Loucy (cell line): ENCODE data around the gene PROM2.

Experiments used
- H2AFZ ChIP-seq: fragments of 200-600 bp; sonication (generic); 2 replicates; pipeline ENCODE4 v1.6.0; 2016; ENCODE audit warnings: antibody characterized with exemption, mild to moderate bottlenecking, low read length, moderate library complexity
- H3F3A ChIP-seq: fragments of 200-600 bp; 2 replicates; pipeline ENCODE4 v1.6.0; 2016; ENCODE audit warnings: antibody characterized with exemption, low read depth, mild to moderate bottlenecking
- H3K27me3 ChIP-seq: fragments of 200-600 bp; sonication (generic); 2 replicates; pipeline ENCODE4 v1.6.1; 2014; ENCODE audit warnings: low read length, mild to moderate bottlenecking; ENCODE audit not compliant: insufficient read depth, poor library complexity, severe bottlenecking
- H3K36me3 ChIP-seq: fragments of 200-600 bp; sonication (generic); 2 replicates; pipeline ENCODE4 v1.6.1; 2016; ENCODE audit warnings: low read length; ENCODE audit not compliant: insufficient read depth
- H3K4me1 ChIP-seq: fragments of 200-600 bp; sonication (generic); 2 replicates; pipeline ENCODE4 v1.5.1; 2014; ENCODE audit warnings: low read length, mild to moderate bottlenecking; ENCODE audit not compliant: insufficient read depth, poor library complexity, severe bottlenecking
- H3K4me2 ChIP-seq: fragments of 200-600 bp; sonication (generic); 2 replicates; pipeline ENCODE4 v1.6.0; 2014; ENCODE audit warnings: antibody characterized with exemption, low read length, low read depth, mild to moderate bottlenecking; ENCODE audit not compliant: poor library complexity, severe bottlenecking
- H3K4me3 ChIP-seq: fragments of 200-600 bp; sonication (generic); 2 replicates; pipeline ENCODE4 v1.5.1; 2014; ENCODE audit warnings: low read length, mild to moderate bottlenecking, mixed read lengths; ENCODE audit not compliant: poor library complexity, severe bottlenecking
- H3K79me2 ChIP-seq: fragments of 200-600 bp; sonication (generic); 2 replicates; pipeline ENCODE4 v1.6.1; 2014; ENCODE audit warnings: low read length; ENCODE audit not compliant: insufficient read depth
- H3K9ac ChIP-seq: fragments of 200-600 bp; sonication (generic); 2 replicates; pipeline ENCODE4 v1.6.0; 2014; ENCODE audit warnings: mild to moderate bottlenecking, low read depth, low read length, moderate library complexity; ENCODE audit not compliant: poor library complexity, severe bottlenecking
- H3K9me2 ChIP-seq: fragments of 200-600 bp; sonication (generic); replicated peaks from 2 replicates; pipeline ENCODE4 v1.6.1; 2016; ENCODE audit warnings: low read depth, low read length, mixed read lengths
- H3K9me3 ChIP-seq: fragments of 200-600 bp; sonication (generic); 2 replicates; pipeline ENCODE4 v1.6.1; 2014; ENCODE audit warnings: mild to moderate bottlenecking, antibody characterized with exemption, low read length, low read depth; ENCODE audit not compliant: insufficient read depth
- H4K20me1 ChIP-seq: fragments of 200-600 bp; sonication (generic); 2 replicates; pipeline ENCODE4 v1.6.0; 2014; ENCODE audit warnings: antibody characterized with exemption, low read length, mild to moderate bottlenecking; ENCODE audit not compliant: insufficient read depth, poor library complexity, severe bottlenecking
- EZH2phosphoT487 ChIP-seq: fragments of 200-600 bp; IDR thresholded peaks from 2 replicates; pipeline ENCODE4 v1.6.1; 2018; ENCODE audit warnings: antibody characterized with exemption, mild to moderate bottlenecking, moderate library complexity, borderline replicate concordance
- TF ChIP-seq, protein P1 (sequence below): fragments of 200-600 bp; sonication (generic); conservative IDR thresholded peaks from 2 replicates; pipeline ENCODE4 v1.5.1; 2014; ENCODE audit warnings: mild to moderate bottlenecking, antibody characterized with exemption, low read length

Gene PROM2

DNA sequence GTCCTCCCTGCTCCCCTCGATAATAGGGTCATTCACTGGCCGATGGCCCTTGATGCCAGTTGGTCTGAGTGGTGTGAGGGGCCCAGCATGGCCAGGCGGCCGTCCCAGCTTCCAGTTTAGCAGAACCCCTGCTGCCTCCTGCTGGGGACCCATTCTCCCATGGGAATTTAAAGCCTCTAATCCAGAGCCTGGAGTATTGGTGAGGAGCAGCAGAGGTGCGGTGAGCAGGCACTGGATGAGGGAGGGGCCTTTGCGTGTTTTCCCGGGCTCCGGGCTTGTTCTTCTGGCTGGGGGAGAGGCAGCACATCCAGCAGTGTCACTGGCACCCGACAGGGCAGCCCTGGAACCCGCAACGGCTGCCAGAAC lies 40.3 kb downstream of the PROM2 start:
- TF ChIP-seq EZH2phosphoT487 = no peak
- TF ChIP-seq, protein P1, sequence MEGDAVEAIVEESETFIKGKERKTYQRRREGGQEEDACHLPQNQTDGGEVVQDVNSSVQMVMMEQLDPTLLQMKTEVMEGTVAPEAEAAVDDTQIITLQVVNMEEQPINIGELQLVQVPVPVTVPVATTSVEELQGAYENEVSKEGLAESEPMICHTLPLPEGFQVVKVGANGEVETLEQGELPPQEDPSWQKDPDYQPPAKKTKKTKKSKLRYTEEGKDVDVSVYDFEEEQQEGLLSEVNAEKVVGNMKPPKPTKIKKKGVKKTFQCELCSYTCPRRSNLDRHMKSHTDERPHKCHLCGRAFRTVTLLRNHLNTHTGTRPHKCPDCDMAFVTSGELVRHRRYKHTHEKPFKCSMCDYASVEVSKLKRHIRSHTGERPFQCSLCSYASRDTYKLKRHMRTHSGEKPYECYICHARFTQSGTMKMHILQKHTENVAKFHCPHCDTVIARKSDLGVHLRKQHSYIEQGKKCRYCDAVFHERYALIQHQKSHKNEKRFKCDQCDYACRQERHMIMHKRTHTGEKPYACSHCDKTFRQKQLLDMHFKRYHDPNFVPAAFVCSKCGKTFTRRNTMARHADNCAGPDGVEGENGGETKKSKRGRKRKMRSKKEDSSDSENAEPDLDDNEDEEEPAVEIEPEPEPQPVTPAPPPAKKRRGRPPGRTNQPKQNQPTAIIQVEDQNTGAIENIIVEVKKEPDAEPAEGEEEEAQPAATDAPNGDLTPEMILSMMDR = no peak
- Histone ChIP-seq H3K9me3 (no peaks in the 10 kb centered on the region), H2AFZ (no peak overlapping the region), H3K79me2 (no peaks in the 10 kb centered on the region), H4K20me1 (no peaks in the 10 kb centered on the region), H3F3A (no peaks in the 10 kb centered on the region), H3K9me2 (no peaks in the 10 kb centered on the region), H3K4me3 (no peak overlapping the region), H3K4me2 (no peak overlapping the region), H3K36me3 (no peaks in the 10 kb centered on the region), H3K4me1 (no peaks in the 10 kb centered on the region), H3K9ac (no peak overlapping the region), H3K27me3 (no peaks in the 10 kb centered on the region)

DNA sequence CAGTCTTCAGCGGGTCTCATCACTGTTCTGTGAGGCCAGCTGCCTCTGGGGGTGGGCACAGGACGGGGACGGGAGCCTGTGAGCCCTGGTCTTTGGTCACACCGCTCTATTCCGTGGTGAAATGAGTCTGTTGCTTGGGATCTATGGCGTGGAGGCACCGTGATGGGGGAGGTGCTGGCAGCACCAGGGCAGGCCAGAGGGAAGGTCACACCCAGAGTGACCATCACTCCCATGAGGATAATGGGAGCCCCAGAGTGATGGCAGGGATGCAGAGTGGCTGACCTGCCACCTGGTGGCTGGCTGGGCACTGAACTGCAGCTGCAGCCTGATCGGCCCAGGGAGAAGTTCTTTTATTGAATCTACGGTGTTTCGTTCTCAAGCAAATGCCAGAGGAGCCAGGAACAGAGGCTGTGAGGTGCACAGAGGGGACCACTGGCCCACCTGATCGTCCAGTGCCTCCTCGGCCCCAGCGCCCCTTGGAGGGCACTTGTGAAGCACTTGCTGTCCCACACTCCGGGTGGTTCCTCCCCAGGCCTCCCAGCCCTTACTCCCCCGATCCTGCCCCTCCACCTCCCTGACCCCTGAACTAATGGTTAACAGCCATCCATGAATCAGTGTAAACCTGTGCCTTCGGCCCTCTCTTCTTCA lies 40.8 kb downstream of the PROM2 start:
- H3K36me3 ChIP-seq = no peaks in the 10 kb centered on the region
- no peaks in the 10 kb centered on the region for H3K9me3 ChIP-seq
- H3K79me2 ChIP-seq = no peaks in the 10 kb centered on the region
- TF ChIP-seq, protein P1 = peak; percentile 53
- TF ChIP-seq EZH2phosphoT487 = no peak
- H3K4me2 ChIP-seq = no peak overlapping the region
- no peaks in the 10 kb centered on the region for H3F3A ChIP-seq
- H3K4me3 ChIP-seq = no peak overlapping the region
- no peaks in the 10 kb centered on the region for H3K9me2 ChIP-seq
- no peaks in the 10 kb centered on the region for H3K4me1 ChIP-seq
- H3K27me3 ChIP-seq = no peaks in the 10 kb centered on the region
- H2AFZ ChIP-seq = no peak overlapping the region
- H4K20me1 ChIP-seq = no peaks in the 10 kb centered on the region
- no peak overlapping the region for H3K9ac ChIP-seq

DNA sequence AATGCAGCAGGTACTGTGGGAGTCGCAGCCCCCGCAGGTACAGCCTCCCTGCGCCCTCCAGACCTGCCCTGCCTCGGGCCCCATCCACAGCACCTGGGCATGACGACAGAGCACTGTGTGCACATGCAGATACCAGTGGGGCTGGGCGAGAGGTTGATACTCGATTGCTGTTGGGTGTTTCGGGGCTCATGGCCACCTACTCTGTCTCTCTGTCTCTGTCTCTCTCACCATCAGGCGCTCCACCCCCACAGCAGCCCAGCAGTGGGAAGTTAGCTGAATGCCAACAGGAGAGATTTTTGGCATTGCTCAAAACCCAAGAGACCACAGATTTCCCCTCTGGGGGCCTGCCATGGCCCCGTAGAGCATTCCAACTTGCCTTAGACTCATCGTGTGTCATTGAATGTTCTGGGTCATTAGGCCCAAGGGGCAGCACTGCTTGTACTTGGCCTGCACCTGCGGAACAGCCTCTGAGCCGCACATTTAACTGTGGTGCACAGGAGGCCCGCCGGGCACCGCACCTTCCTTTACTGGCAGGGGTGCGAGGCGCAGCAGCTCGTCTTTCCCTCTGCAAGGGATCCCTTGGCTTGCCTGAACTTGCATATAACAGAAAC lies 41.7 kb downstream of the PROM2 start:
- Histone ChIP-seq H3K4me1 (no peaks in the 10 kb centered on the region), H3K9me3 (no peaks in the 10 kb centered on the region), H3K4me3 (no peak overlapping the region), H2AFZ (no peak overlapping the region), H3K9ac (no peak overlapping the region), H3K79me2 (no peaks in the 10 kb centered on the region), H4K20me1 (no peaks in the 10 kb centered on the region), H3K9me2 (no peaks in the 10 kb centered on the region), H3K36me3 (no peaks in the 10 kb centered on the region), H3K4me2 (no peak overlapping the region), H3F3A (no peaks in the 10 kb centered on the region), H3K27me3 (no peaks in the 10 kb centered on the region)
- TF ChIP-seq EZH2phosphoT487 = no peak
- TF ChIP-seq, protein P1 = no peak
